Measurements from ENCODE around the gene TMEM130. TPM values are rescaled to one million over a fixed set of nuclear protein-coding genes. Genes with fewer than 3 reads are reported as not detected.
"Not testable (repeated sequence)": the region's sequence is repeated elsewhere in the genome, so short reads cannot be mapped to it uniquely, and the experiment has no call there.

The TMEM130 gene
- total and polyA plus RNA-seq, 3 donors from 2014 or later: 84.6 to 131 (median 106) TPM

DNA sequence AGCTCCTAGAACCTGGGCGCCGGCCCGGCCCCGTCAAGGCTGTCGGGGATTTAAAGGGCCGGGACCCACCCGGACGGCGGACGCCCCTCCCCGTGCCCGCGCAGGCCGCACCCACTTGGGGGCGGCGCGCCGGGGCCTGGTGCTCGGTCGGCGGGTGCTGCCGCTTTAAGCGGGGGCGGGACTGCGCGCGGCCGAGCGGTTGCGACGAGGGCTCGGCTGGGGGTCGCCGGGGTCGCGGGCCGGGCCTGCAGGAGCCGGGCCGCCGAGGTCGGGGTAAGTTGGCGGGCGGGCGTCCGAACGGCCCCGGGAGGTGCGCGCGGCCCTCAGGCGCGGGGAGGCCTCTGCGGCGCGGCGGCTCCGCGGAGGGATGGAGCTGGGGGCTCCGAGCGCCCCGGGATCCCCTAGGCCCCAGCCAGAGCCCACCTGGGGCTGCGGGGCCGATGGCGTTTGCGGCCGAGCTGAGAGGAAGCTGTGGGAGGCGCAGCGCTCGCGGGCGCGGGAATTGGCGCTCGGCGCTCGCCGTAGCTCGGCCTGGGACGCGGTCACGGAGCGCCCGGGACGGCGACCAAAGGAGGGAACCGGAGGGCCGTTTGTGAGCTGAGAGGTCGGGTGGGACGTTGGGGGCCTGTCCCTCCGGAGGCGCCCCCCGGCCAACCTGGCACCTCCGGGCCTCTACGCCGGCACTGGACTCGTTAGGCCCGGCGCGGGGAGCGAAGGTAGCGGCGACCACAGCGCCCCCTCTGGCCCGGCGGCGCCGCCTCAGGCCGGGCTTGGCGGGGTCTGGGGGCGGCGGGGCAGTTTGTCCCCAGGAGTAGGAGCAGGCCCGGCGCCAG, 8.8 kb upstream of the TMEM130 start, which contains the start of gene TRRAP:
TRRAP (plus strand) TSS at position 168 of the 833 bp plus-strand sequence. CDS start 2,619 bp downstream, outside the sequence.
- H3K4me3 ChIP-seq: peak within 1 kb of the TSS; percentile 77 to 99
- TF ChIP-seq, protein P1, sequence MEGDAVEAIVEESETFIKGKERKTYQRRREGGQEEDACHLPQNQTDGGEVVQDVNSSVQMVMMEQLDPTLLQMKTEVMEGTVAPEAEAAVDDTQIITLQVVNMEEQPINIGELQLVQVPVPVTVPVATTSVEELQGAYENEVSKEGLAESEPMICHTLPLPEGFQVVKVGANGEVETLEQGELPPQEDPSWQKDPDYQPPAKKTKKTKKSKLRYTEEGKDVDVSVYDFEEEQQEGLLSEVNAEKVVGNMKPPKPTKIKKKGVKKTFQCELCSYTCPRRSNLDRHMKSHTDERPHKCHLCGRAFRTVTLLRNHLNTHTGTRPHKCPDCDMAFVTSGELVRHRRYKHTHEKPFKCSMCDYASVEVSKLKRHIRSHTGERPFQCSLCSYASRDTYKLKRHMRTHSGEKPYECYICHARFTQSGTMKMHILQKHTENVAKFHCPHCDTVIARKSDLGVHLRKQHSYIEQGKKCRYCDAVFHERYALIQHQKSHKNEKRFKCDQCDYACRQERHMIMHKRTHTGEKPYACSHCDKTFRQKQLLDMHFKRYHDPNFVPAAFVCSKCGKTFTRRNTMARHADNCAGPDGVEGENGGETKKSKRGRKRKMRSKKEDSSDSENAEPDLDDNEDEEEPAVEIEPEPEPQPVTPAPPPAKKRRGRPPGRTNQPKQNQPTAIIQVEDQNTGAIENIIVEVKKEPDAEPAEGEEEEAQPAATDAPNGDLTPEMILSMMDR (IDR thresholded peaks at IDR 0.05): peak; percentile 85 to 96 (median 90)
- TF ChIP-seq POLR2A (IDR thresholded peaks at IDR 0.05): no peak
- intact Hi-C loops (cut with DNase I; ENCODE audit: low total_unique reads): no loop called here
- H3K36me3 ChIP-seq (ENCODE audit: low read depth, missing control alignments): peaks cover 6% of the 10 kb centered on the region
- H3K27ac ChIP-seq: peak within 1 kb of the TSS; percentile 83 to 95
- no peaks in the 10 kb centered on the region for H3K9me3 ChIP-seq
- no peaks in the 10 kb centered on the region for H3K27me3 ChIP-seq
- 0% methylated on average over 22 to 35 of the region's 113 CpGs for WGBS, 2 donors
- peaks cover 21% of the 10 kb centered on the region for H3K4me1 ChIP-seq
- peak; percentile 78 for DNase-seq

DNA sequence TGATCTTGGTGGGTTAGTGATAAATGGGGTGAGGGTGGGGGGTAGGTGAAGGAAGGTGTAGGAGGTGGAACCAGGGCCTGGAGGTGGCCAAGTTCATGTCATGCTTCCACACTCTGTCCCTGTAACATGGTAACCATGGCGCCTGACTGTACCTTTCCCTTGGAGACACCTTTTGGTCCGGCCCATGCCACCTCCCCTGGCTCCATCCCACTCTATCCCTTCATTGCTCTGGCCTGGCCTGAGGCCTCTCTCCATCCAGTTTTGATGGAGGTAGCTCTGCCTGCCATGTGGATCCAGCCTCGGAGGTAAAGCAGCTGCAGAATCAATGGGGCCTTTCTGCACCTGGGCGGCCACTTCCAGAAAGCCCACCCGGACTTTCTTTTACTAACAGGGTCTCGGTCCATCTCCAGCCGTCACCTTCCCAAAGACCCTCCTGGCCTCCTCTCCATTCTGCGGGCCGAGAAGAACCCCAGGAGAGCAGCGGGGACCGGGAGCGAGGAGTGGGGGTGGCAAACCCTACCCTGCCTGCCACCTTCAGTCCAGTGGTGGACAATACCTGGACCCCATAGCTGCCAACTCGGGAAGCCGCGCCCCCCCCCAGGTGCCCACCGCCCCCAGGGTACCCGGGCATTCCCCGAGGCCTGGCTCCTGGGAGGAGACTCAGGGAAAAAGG, 8.0 kb upstream of the TMEM130 start:
- peaks cover 21% of the 10 kb centered on the region for H3K4me1 ChIP-seq
- intact Hi-C loops (cut with DNase I; ENCODE audit: low total_unique reads): no loop called here

DNA sequence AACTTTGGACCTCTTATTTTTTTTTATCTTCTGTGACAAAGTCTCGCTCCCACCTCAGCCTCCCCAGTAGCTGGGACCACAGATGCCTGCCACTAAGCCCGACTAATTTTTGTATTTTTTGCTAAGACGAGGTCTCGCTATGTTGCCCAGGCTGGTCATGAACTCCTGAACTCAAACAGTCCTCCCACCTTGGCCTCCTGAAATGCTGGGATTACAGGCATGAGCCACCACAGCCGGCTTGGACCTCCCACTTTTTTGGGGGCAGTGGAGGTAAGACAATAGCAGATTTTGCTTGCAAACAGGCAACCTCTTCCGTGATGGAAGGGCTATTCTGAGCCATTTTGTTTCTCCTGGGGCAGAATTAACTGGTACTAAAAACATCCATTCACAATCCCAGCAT, 7.3 kb upstream of the TMEM130 start:
- Histone ChIP-seq H3K27ac (peak overlapping the region; percentile 21 to 83), H3K4me3 (no peak overlapping the region), H3K9me3 (no peaks in the 10 kb centered on the region), H3K4me1 (peaks cover 21% of the 10 kb centered on the region), H3K27me3 (no peaks in the 10 kb centered on the region), H3K36me3 (ENCODE audit: low read depth, missing control alignments) (peaks cover 6% of the 10 kb centered on the region)
- TF ChIP-seq, protein P1 (IDR thresholded peaks at IDR 0.05): no peak
- no peak for TF ChIP-seq POLR2A (IDR thresholded peaks at IDR 0.05)
- no peak for DNase-seq
- intact Hi-C loops (cut with DNase I; ENCODE audit: low total_unique reads): no loop called here
- 57 to 74% methylated on average over 6 of the region's 6 CpGs for WGBS, 2 donors

More for the DNA sequence above, 8.0 kb upstream of the TMEM130 start:
- H3K27ac ChIP-seq: peak overlapping the region; percentile 83 to 95
- TF ChIP-seq POLR2A (IDR thresholded peaks at IDR 0.05): no peak
- peak; percentile 24 for DNase-seq
- H3K36me3 ChIP-seq (ENCODE audit: low read depth, missing control alignments): peaks cover 6% of the 10 kb centered on the region
- no peaks in the 10 kb centered on the region for H3K27me3 ChIP-seq
- 13 to 15% methylated on average over 14 to 17 of the region's 18 CpGs for WGBS, 2 donors
- no peaks in the 10 kb centered on the region for H3K9me3 ChIP-seq
- H3K4me3 ChIP-seq: peak overlapping the region; percentile 77 to 99

DNA sequence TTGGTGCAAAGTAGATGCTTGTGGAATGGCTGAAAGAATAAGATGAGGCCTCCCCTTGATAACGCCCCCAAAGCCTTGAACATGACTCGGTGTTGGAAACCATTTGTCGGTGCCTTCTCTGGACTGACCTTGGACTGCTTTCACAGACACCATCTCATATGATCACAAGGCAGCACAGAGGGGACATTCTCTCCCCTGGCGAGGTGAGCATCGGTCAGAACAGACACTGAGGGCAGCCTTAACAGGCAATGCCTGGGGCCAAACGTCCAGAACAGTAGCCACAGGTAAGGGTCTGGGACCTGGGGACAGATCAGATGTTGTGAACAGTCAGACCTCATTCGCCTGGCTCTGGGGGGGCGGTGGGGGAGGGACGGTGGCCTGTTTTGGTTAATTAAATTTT, 5.7 kb upstream of the TMEM130 start:
- WGBS, 2 donors: 60 to 70% methylated on average over 4 to 9 of the region's 9 CpGs
- Histone ChIP-seq H3K36me3 (ENCODE audit: low read depth, missing control alignments) (no peaks in the 10 kb centered on the region), H3K27me3 (no peaks in the 10 kb centered on the region), H3K4me3 (no peak overlapping the region), H3K4me1 (peaks cover 21% of the 10 kb centered on the region), H3K27ac (no peak overlapping the region), H3K9me3 (no peaks in the 10 kb centered on the region)
- intact Hi-C loops (cut with DNase I; ENCODE audit: low total_unique reads): no loop called here
- no peak for TF ChIP-seq POLR2A (IDR thresholded peaks at IDR 0.05)
- TF ChIP-seq, protein P1 (IDR thresholded peaks at IDR 0.05): no peak
- peak; percentile 29 for DNase-seq

DNA sequence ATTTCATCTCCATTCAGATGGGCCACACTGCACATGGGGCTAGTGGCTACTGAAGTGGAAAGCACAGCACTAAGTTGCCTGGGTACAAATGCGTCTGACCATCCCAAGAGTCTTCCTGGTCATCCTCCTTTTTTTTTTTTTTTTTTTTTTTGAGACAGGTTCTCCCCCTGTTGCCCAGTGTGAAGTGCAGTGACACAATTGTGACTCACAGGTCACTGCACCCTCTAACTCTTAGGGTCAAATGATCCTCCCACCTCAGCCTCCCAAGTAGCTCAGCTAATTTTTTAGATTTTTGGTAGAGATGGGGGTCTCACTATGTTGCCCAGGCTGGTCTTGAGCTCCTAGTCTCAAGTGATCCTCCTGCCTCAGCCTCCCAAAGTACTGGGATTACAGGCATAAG, 5.1 kb upstream of the TMEM130 start:
- DNase-seq: no peak
- H3K4me1 ChIP-seq: peaks cover 17% of the 10 kb centered on the region
- H3K9me3 ChIP-seq: no peaks in the 10 kb centered on the region
- no peak for TF ChIP-seq POLR2A (IDR thresholded peaks at IDR 0.05)
- TF ChIP-seq, protein P1 (IDR thresholded peaks at IDR 0.05): no peak
- H3K27ac ChIP-seq: no peak overlapping the region
- H3K4me3 ChIP-seq: no peak overlapping the region
- 84 to 89% methylated on average over 1 of the region's 1 CpG for whole genome bisulfite sequencing, 2 donors
- no peaks in the 10 kb centered on the region for H3K27me3 ChIP-seq
- no peaks in the 10 kb centered on the region for H3K36me3 ChIP-seq (ENCODE audit: low read depth, missing control alignments)
- intact Hi-C loops (cut with DNase I; ENCODE audit: low total_unique reads): no loop called here

DNA sequence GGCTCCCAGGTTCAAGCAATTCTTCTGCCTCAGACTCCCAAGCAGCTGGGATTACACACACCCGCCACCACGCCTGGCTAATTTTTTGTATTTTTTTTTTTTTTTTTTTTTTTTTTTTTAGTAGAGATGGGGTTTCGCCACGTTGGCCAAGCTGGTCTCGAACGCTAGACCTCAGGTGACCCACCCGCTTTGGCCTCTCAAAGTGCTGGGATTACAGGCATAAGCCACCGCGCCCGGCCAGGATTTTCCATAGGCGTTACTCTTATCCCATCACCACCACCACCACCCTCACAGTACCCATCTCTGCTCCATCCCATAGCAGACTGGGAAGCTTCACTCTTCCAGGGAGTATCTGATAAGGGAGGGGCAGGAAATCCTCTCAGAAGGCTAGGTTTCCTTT, 3.8 kb upstream of the TMEM130 start:
- H3K27ac ChIP-seq; H3K4me3 ChIP-seq; H3K9me3 ChIP-seq; intact Hi-C loops (cut with DNase I; ENCODE audit: low total_unique reads); H3K27me3 ChIP-seq; H3K36me3 ChIP-seq (ENCODE audit: low read depth, missing control alignments); DNase-seq: not testable (repeated sequence)
- peaks cover 16% of the 10 kb centered on the region for H3K4me1 ChIP-seq
- WGBS, 2 donors: 84 to 95% methylated on average over 6 to 11 of the region's 11 CpGs

Measured in testis (tissue), 3 donors.